Mesothelial cell of epicardium (in vitro differentiated cells): ENCODE data around the gene ZNF783. TPM values are rescaled to one million over a fixed set of nuclear protein-coding genes. Genes with fewer than 3 reads are reported as not detected.
"Not testable (repeated sequence)": the region's sequence is repeated elsewhere in the genome, so short reads cannot be mapped to it uniquely, and the experiment has no call there.

Experiments
- DNase-seq, 2 experiments: peaks; one replicate each; pipeline ENCODE4 v3.0.0; 2021; ENCODE audit warnings: low spot score in 2 of 2; ENCODE audit not compliant: unreplicated experiment in 2 of 2
- H3K27ac Mint-ChIP-seq: 2 replicates; pipeline ENCODE4 v1.8.0; 2021; ENCODE audit warnings: mixed read lengths
- H3K27me3 Mint-ChIP-seq: 2 replicates; pipeline ENCODE4 v1.8.0; 2021; ENCODE audit warnings: low read depth, mixed read lengths
- H3K36me3 Mint-ChIP-seq: 2 replicates; pipeline ENCODE4 v1.8.0; 2021; ENCODE audit warnings: mixed read lengths
- H3K4me1 Mint-ChIP-seq: 2 replicates; pipeline ENCODE4 v1.8.0; 2021; ENCODE audit warnings: mixed read lengths
- H3K4me3 Mint-ChIP-seq: 2 replicates; pipeline ENCODE4 v1.8.0; 2021; ENCODE audit warnings: mild to moderate bottlenecking, moderate library complexity, mixed read lengths
- H3K9me3 Mint-ChIP-seq: 2 replicates; pipeline ENCODE4 v1.8.0; 2021; ENCODE audit warnings: mixed read lengths
- CTCF ChIP-seq: fragments of 200-600 bp; sonication (generic); IDR thresholded peaks from one replicate; pipeline ENCODE4 v1.5.0; 2021; ENCODE audit warnings: antibody characterized with exemption; ENCODE audit not compliant: unreplicated experiment
- total RNA-seq: library from RNA; stranded (reverse); gene quantifications from 3 replicates; pipeline ENCODE4 v1.2.1, GENCODE V29; 2021

Gene ZNF783
- total RNA-seq, 1 donor from 2014 or later, result 35.5 TPM

- no peak for TF ChIP-seq CTCF
- no peak overlapping the region for H3K27ac Mint-ChIP-seq
- H3K27me3 Mint-ChIP-seq, result no peaks in the 10 kb centered on the region
- no peaks in the 10 kb centered on the region for H3K4me1 Mint-ChIP-seq
- no peak overlapping the region for H3K4me3 Mint-ChIP-seq
- peaks cover 21% of the 10 kb centered on the region for H3K9me3 Mint-ChIP-seq
- no peaks in the 10 kb centered on the region for H3K36me3 Mint-ChIP-seq
- no peak for DNase-seq
Observed at GRCh38 chr7:149330914-149331567, 69.0 kb downstream of the ZNF783 start.

DNA sequence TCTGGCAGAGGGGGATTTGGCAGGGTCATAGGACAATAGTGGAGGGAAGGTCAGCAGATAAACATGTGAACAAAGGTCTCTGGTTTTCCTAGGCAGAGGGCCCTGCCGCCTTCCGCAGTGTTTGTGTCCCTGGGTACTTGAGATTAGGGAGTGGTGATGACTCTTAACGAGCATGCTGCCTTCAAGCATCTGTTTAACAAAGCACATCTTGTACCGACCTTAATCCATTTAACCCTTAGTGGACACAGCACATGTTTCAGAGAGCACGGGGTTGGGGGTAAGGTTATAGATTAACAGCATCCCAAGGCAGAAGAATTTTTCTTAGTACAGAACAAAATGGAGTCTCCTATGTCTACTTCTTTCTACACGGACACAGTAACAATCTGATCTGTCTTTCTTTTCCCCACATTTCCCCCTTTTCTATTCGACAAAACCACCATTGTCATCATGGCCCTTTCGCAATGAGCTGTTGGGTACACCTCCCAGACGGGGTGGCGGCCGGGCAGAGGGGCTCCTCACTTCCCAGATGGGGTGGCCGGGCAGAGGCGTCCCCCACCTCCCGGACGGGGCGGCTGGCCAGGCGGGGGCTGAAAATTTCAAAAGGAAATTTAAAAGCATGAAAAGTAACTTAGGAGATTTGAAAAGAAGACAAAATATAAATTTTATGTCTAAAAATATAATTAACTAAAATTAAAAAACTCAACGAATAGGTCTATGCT is 70.8 kb downstream of the ZNF783 start:
- not testable (repeated sequence) for H3K27me3 Mint-ChIP-seq, H3K27ac Mint-ChIP-seq, DNase-seq, H3K36me3 Mint-ChIP-seq, H3K4me3 Mint-ChIP-seq, H3K4me1 Mint-ChIP-seq
- H3K9me3 Mint-ChIP-seq, result peaks cover 22% of the 10 kb centered on the region

- no peak overlapping the region for H3K4me3 Mint-ChIP-seq
- H3K4me1 Mint-ChIP-seq, result no peaks in the 10 kb centered on the region
- peaks cover 27% of the 10 kb centered on the region for H3K9me3 Mint-ChIP-seq
- no peak for DNase-seq
- no peak overlapping the region for H3K27ac Mint-ChIP-seq
- no peaks in the 10 kb centered on the region for H3K36me3 Mint-ChIP-seq
- no peaks in the 10 kb centered on the region for H3K27me3 Mint-ChIP-seq
- TF ChIP-seq CTCF, result no peak
Observed at GRCh38 chr7:149333321-149333717, 71.3 kb downstream of the ZNF783 start.

DNA sequence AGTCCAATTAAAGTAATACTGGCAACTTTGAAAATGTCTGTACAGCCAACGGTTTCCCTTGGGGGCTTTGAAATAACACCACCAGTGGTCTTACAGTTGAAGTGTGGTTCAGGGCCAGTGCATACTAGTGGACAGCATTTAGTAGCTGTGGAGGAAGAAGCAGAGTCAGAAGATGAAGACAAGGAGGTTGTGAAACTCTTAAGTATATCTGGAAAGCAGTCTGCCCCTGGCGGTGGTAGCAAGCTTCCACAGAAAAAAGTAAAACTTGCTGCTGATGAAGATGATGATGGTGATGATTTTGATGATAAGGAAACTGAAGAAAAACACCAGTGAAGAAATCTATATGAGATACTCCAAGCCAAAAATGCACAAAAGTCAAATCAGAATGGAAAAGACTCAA is 72.2 kb downstream of the ZNF783 start:
- Mint-ChIP-seq H3K27me3 (no peaks in the 10 kb centered on the region), H3K4me1 (no peaks in the 10 kb centered on the region), H3K9me3 (peaks cover 31% of the 10 kb centered on the region), H3K27ac (no peak overlapping the region), H3K36me3 (no peaks in the 10 kb centered on the region), H3K4me3 (no peak overlapping the region)
- TF ChIP-seq CTCF, result no peak
- no peak for DNase-seq

Other genes with a start within 250 kb of the ZNF783 start
- gene PDIA4, start 233.7 kb upstream of the ZNF783 start, total RNA-seq, result 164 to 169 TPM (median 164 TPM) in 3 replicates
- 10.9 to 12.1 TPM (median 11.0 TPM) in 3 replicates for gene ZNF786, start 171.5 kb upstream of the ZNF783 start, total RNA-seq
- 7.0 to 7.3 TPM (median 7.2 TPM) in 3 replicates for gene ZNF425, start 135.9 kb upstream of the ZNF783 start, total RNA-seq
- gene ZNF398, start 114.7 kb upstream of the ZNF783 start, total RNA-seq, result 20.0 to 21.9 TPM (median 20.6 TPM) in 3 replicates
- 40.4 to 47.0 TPM (median 42.6 TPM) in 3 replicates for gene ZNF282, start 66.7 kb upstream of the ZNF783 start, total RNA-seq
- gene ZNF212, start 22.5 kb upstream of the ZNF783 start, total RNA-seq, result 20.5 to 20.8 TPM (median 20.5 TPM) in 3 replicates
- 18.5 to 20.0 TPM (median 18.9 TPM) in 3 replicates for gene ZNF777, start 198.9 kb downstream of the ZNF783 start, total RNA-seq
- gene ZNF746, start 235.6 kb downstream of the ZNF783 start, total RNA-seq, result 25.4 to 27.9 TPM (median 27.3 TPM) in 3 replicates